HG02943 (cell line): ENCODE results near the gene CISD1.
"Not testable (repeated sequence)": the region's sequence is repeated elsewhere in the genome, so short reads cannot be mapped to it uniquely, and the experiment has no call there.

Experiments
- ATAC-seq: cut with Tn5 transposase; IDR thresholded peaks from one replicate; pipeline ENCODE4 v1.9.1; 2021; ENCODE audit warnings: mild to moderate bottlenecking, low read depth, moderate library complexity; ENCODE audit not compliant: unreplicated experiment

Gene CISD1

GRCh38 chr10:58268946-58269781 is at the start of gene CISD1:
CISD1 (plus strand) TSS chr10:58269162; CDS start chr10:58269274, 112 bp downstream.
- peak; percentile 58 for ATAC-seq

GRCh38 chr10:58219875-58220274 is 49.1 kb upstream of the CISD1 start:
- ATAC-seq = no peak

GRCh38 chr10:58220769-58221451 is 48.1 kb upstream of the CISD1 start:
- no peak for ATAC-seq

- ATAC-seq = no peak
Observed at GRCh38 chr10:58225654-58226053, 43.3 kb upstream of the CISD1 start.

GRCh38 chr10:58229856-58230255 is 39.1 kb upstream of the CISD1 start:
- ATAC-seq = not testable (repeated sequence)

- no peak for ATAC-seq
Observed at GRCh38 chr10:58237014-58237834, 31.7 kb upstream of the CISD1 start.

GRCh38 chr10:58239561-58240169 is 29.3 kb upstream of the CISD1 start:
- ATAC-seq = no peak

GRCh38 chr10:58240531-58240930 is 28.4 kb upstream of the CISD1 start:
- no peak for ATAC-seq

GRCh38 chr10:58241346-58241745 is 27.6 kb upstream of the CISD1 start:
- ATAC-seq = no peak

GRCh38 chr10:58243269-58243668 is 25.7 kb upstream of the CISD1 start:
- ATAC-seq = no peak

GRCh38 chr10:58243801-58244200 is 25.2 kb upstream of the CISD1 start:
- ATAC-seq = not testable (repeated sequence)

- not testable (repeated sequence) for ATAC-seq
Observed at GRCh38 chr10:58244242-58244641, 24.7 kb upstream of the CISD1 start.

- ATAC-seq = not testable (repeated sequence)
Observed at GRCh38 chr10:58244666-58245065, 24.3 kb upstream of the CISD1 start.

- ATAC-seq = no peak
Observed at GRCh38 chr10:58253184-58253583, 15.8 kb upstream of the CISD1 start.

- no peak for ATAC-seq
Observed at GRCh38 chr10:58254644-58255043, 14.3 kb upstream of the CISD1 start.

- ATAC-seq = not testable (repeated sequence)
Observed at GRCh38 chr10:58256013-58256780, 12.8 kb upstream of the CISD1 start.

- no peak for ATAC-seq
Observed at GRCh38 chr10:58258977-58259692, 9.8 kb upstream of the CISD1 start.

GRCh38 chr10:58260334-58260733 is 8.6 kb upstream of the CISD1 start:
- no peak for ATAC-seq

- ATAC-seq = no peak
Observed at GRCh38 chr10:58262766-58263165, 6.2 kb upstream of the CISD1 start.
